H9 (cell line): ENCODE data around the gene PRUNE1. TPM values are rescaled to one million over a fixed set of nuclear protein-coding genes. Genes with fewer than 3 reads are reported as not detected.
A peak's percentile ranks its signal among the peaks of the same experiment; 100 is the strongest.

Experiments used
- DNase-seq: peaks from one replicate; pipeline ENCODE4 v3.0.0-alpha.2; 2017
- H2AFZ ChIP-seq: one replicate; pipeline ENCODE4 v1.6.1; 2013; ENCODE audit warnings: mild to moderate bottlenecking, low read length, control low read depth, moderate library complexity
- H2AK5ac ChIP-seq: 2 replicates; pipeline ENCODE4 v1.6.1; 2013; ENCODE audit warnings: low read length, control low read depth, mixed read lengths; ENCODE audit not compliant: insufficient read length
- H2BK120ac ChIP-seq: one replicate; pipeline ENCODE4 v1.6.1; 2013; ENCODE audit warnings: low read depth, mild to moderate bottlenecking, low read length, control low read depth, inconsistent platforms; ENCODE audit not compliant: poor library complexity, severe bottlenecking
- H2BK12ac ChIP-seq: 2 replicates; pipeline ENCODE4 v1.6.1; 2013; ENCODE audit warnings: low read length, control low read depth, mixed read lengths, low read depth; ENCODE audit not compliant: insufficient read length
- H2BK15ac ChIP-seq: 2 replicates; pipeline ENCODE4 v1.6.1; 2013; ENCODE audit warnings: low read depth, low read length, control low read depth
- H2BK20ac ChIP-seq: one replicate; pipeline ENCODE4 v1.6.1; 2013; ENCODE audit warnings: low read depth, mild to moderate bottlenecking, low read length, control low read depth, inconsistent platforms; ENCODE audit not compliant: poor library complexity, severe bottlenecking
- H2BK5ac ChIP-seq: 2 replicates; pipeline ENCODE4 v1.6.1; 2013; ENCODE audit warnings: low read length, control low read depth, mixed read lengths; ENCODE audit not compliant: insufficient read length
- H3K14ac ChIP-seq: 2 replicates; pipeline ENCODE4 v1.6.1; 2013; ENCODE audit warnings: low read length, control low read depth; ENCODE audit not compliant: insufficient read depth
- H3K18ac ChIP-seq: 2 replicates; pipeline ENCODE4 v1.6.1; 2013; ENCODE audit warnings: low read depth, mild to moderate bottlenecking, mixed read lengths, low read length, control low read depth; ENCODE audit not compliant: insufficient read length
- H3K23ac ChIP-seq: 2 replicates; pipeline ENCODE4 v1.6.1; 2013; ENCODE audit warnings: low read length, control low read depth, mixed read lengths, low read depth; ENCODE audit not compliant: insufficient read length
- H3K23me2 ChIP-seq: 2 replicates; pipeline ENCODE4 v1.6.1; 2013; ENCODE audit warnings: low read depth, mild to moderate bottlenecking, mixed read lengths, low read length, control low read depth; ENCODE audit not compliant: insufficient read length, poor library complexity, severe bottlenecking
- H3K27ac ChIP-seq: 2 replicates; pipeline ENCODE4 v1.5.1; 2013; ENCODE audit warnings: low read length, control low read depth, mixed read lengths, low read depth; ENCODE audit not compliant: insufficient read length
- H3K27me3 ChIP-seq: 2 replicates; pipeline ENCODE4 v1.6.1; 2013; ENCODE audit warnings: low read length, control low read depth, inconsistent platforms; ENCODE audit not compliant: insufficient read depth
- H3K4ac ChIP-seq: 2 replicates; pipeline ENCODE4 v1.6.1; 2013; ENCODE audit warnings: low read depth, mild to moderate bottlenecking, control low read depth, inconsistent platforms, low read length, moderate library complexity
- H3K4me1 ChIP-seq: 2 replicates; pipeline ENCODE4 v1.6.1; 2013; ENCODE audit warnings: low read length, control low read depth, inconsistent platforms; ENCODE audit not compliant: insufficient read depth
- H3K4me2 ChIP-seq: 2 replicates; pipeline ENCODE4 v1.6.1; 2013; ENCODE audit warnings: low read length, control low read depth, mixed read lengths; ENCODE audit not compliant: insufficient read length, insufficient read depth
- H3K56ac ChIP-seq: 2 replicates; pipeline ENCODE4 v1.6.1; 2013; ENCODE audit warnings: low read depth, mild to moderate bottlenecking, mixed read lengths, low read length, control low read depth; ENCODE audit not compliant: insufficient read length
- H3K79me1 ChIP-seq: 2 replicates; pipeline ENCODE4 v1.6.1; 2013; ENCODE audit warnings: low read depth, mild to moderate bottlenecking, moderate library complexity, low read length, control low read depth, inconsistent platforms; ENCODE audit not compliant: insufficient read depth, poor library complexity, severe bottlenecking
- H3K79me2 ChIP-seq: 2 replicates; pipeline ENCODE4 v1.6.1; 2013; ENCODE audit warnings: low read length, control low read depth, inconsistent platforms; ENCODE audit not compliant: insufficient read depth
- H3K9ac ChIP-seq: 2 replicates; pipeline ENCODE4 v1.6.1; 2013; ENCODE audit warnings: low read length, control low read depth, mixed read lengths; ENCODE audit not compliant: insufficient read length; ENCODE audit errors: extremely low read depth
- H3K9me3 ChIP-seq: one replicate; pipeline ENCODE4 v1.6.1; 2013; ENCODE audit warnings: low read depth, low read length, inconsistent platforms; ENCODE audit not compliant: control insufficient read depth
- H3T11ph ChIP-seq: one replicate; pipeline ENCODE4 v1.6.1; 2013; ENCODE audit warnings: mild to moderate bottlenecking, low read length, control low read depth, inconsistent platforms
- H4K20me1 ChIP-seq: one replicate; pipeline ENCODE4 v1.6.1; 2013; ENCODE audit not compliant: control insufficient read depth, insufficient read length, insufficient read depth
- H4K5ac ChIP-seq: 2 replicates; pipeline ENCODE4 v1.6.1; 2013; ENCODE audit warnings: low read depth, mild to moderate bottlenecking, mixed read lengths, low read length, control low read depth; ENCODE audit not compliant: insufficient read length
- H4K8ac ChIP-seq: replicated peaks from 2 replicates; pipeline ENCODE4 v1.6.1; 2013; ENCODE audit warnings: low read length, control low read depth, mixed read lengths, low read depth; ENCODE audit not compliant: insufficient read length
- H4K91ac ChIP-seq: 2 replicates; pipeline ENCODE4 v1.6.1; 2013; ENCODE audit warnings: low read depth, mild to moderate bottlenecking, moderate library complexity, mixed read lengths, low read length, control low read depth; ENCODE audit not compliant: insufficient read length
- H3K27ac Mint-ChIP-seq, 3 experiments: 2 replicates in 2 of 3; 3 replicates in 1 of 3; pipeline ENCODE4 v1.8.0; 2020 to 2021; ENCODE audit warnings: mixed read lengths in 3 of 3, mild to moderate bottlenecking in 1 of 3, moderate library complexity in 1 of 3
- H3K27me3 Mint-ChIP-seq: 2 replicates; pipeline ENCODE4 v1.8.0; 2021; ENCODE audit warnings: low read depth, mild to moderate bottlenecking, moderate library complexity, mixed read lengths
- H3K36me3 Mint-ChIP-seq, 3 experiments: 2 replicates in 2 of 3; 3 replicates in 1 of 3; pipeline ENCODE4 v1.8.0; 2020 to 2021; ENCODE audit warnings: low read depth in 3 of 3, mixed read lengths in 3 of 3; ENCODE audit not compliant: insufficient read depth in 1 of 3
- H3K4me1 Mint-ChIP-seq, 2 experiments: 2 replicates each; pipeline ENCODE4 v1.8.0; 2020; ENCODE audit warnings: mixed read lengths in 2 of 2
- H3K4me3 Mint-ChIP-seq, 2 experiments: 2 replicates in 1 of 2; 3 replicates in 1 of 2; pipeline ENCODE4 v1.8.0; 2020 to 2021; ENCODE audit warnings: mild to moderate bottlenecking in 2 of 2, mixed read lengths in 2 of 2, moderate library complexity in 1 of 2
- H3K9me3 Mint-ChIP-seq, 2 experiments: 2 replicates in 1 of 2; 3 replicates in 1 of 2; pipeline ENCODE4 v1.8.0; 2020; ENCODE audit warnings: mild to moderate bottlenecking in 2 of 2, mixed read lengths in 2 of 2, moderate library complexity in 1 of 2
- CTCF ChIP-seq: fragments of 200-600 bp; sonication (generic); conservative IDR thresholded peaks from 3 replicates; pipeline ENCODE4 v1.8.0; 2021; ENCODE audit warnings: antibody characterized with exemption, mild to moderate bottlenecking
- WGBS: extraction: QIAGEN DNeasy Blood & Tissue Kit; methylation state at CpG from one replicate; pipeline ENCODE4 v1.1.7; 2013; ENCODE audit warnings: missing lambda C conversion rate, low lambda C conversion rate, mixed read lengths; ENCODE audit not compliant: insufficient read length; ENCODE audit errors: extremely low coverage; 5-methylcytosine and 5-hydroxymethylcytosine counted together
- total RNA-seq: library from RNA; stranded (reverse); gene quantifications from 2 replicates; pipeline ENCODE4 v1.2.1, GENCODE V29; 2021

Gene PRUNE1
- total RNA-seq, 1 experiment from 2014 or later = 22.3 TPM

GRCh38 chr1:150968491-150968890 lies 39.8 kb upstream of the PRUNE1 start:
- Histone ChIP-seq H2BK5ac (no peak overlapping the region), H4K20me1 (no peaks in the 10 kb centered on the region), H3T11ph (no peak overlapping the region), H3K9ac (no peak overlapping the region), H3K14ac (no peak overlapping the region), H3K4me2 (no peak overlapping the region), H4K8ac (no peak overlapping the region), H2AK5ac (no peak overlapping the region), H4K91ac (no peak overlapping the region), H2BK120ac (no peak overlapping the region), H2AFZ (no peak overlapping the region), H3K18ac (no peak overlapping the region), H3K23me2 (peaks cover under 1% of the 10 kb centered on the region), H3K27ac (no peak overlapping the region), H2BK20ac (no peak overlapping the region), H2BK12ac (no peak overlapping the region), H3K9me3 (no peaks in the 10 kb centered on the region), H3K4ac (no peak overlapping the region), H3K79me2 (peaks cover 27% of the 10 kb centered on the region; the same call in 1 of the 2 replicates), H3K79me1 (no peaks in the 10 kb centered on the region), H4K5ac (no peak overlapping the region), H2BK15ac (no peak overlapping the region), H3K56ac (no peak overlapping the region), H3K27me3 (no peaks in the 10 kb centered on the region), H3K4me1 (peaks cover 6% of the 10 kb centered on the region), H3K23ac (no peak overlapping the region)
- Mint-ChIP-seq H3K4me1 (peaks cover 41 to 43% of the 10 kb centered on the region in 2 experiments), H3K4me3 (no peak overlapping the region), H3K9me3 (no peaks in the 10 kb centered on the region), H3K27me3 (no peaks in the 10 kb centered on the region; the same call in none of the 2 replicates), H3K27ac (peak overlapping the region in 1 of 3 experiments; percentile 79; a peak in 2 of 7 replicates), H3K36me3 (peaks cover 42 to 60% (median 57%) of the 10 kb centered on the region in 3 experiments)
- TF ChIP-seq CTCF = no peak
- no CpG with 5 or more reads among the region's 4 CpGs for WGBS
- DNase-seq = no peak
